Tibial nerve (tissue), 4 donors: ENCODE data around the gene ABCA6.

Experiments used
- CTCF ChIP-seq, 5 experiments: fragments of 200-600 bp in 3 of 5; fragments of 450-650 bp in 2 of 5; sonication (generic) in 3 of 5; IDR thresholded peaks; one replicate each; pipeline ENCODE4 v1.5.1; 2016 to 2019; ENCODE audit warnings: antibody characterized with exemption in 5 of 5, mild to moderate bottlenecking in 3 of 5, moderate library complexity in 2 of 5
- EP300 ChIP-seq, 2 donors: sonication (generic); formaldehyde crosslinking; IDR thresholded peaks; one replicate each; pipeline ENCODE4 v1.6.1; 2017; ENCODE audit warnings: antibody characterized with exemption in 2 of 2, mild to moderate bottlenecking in 1 of 2

DNA sequence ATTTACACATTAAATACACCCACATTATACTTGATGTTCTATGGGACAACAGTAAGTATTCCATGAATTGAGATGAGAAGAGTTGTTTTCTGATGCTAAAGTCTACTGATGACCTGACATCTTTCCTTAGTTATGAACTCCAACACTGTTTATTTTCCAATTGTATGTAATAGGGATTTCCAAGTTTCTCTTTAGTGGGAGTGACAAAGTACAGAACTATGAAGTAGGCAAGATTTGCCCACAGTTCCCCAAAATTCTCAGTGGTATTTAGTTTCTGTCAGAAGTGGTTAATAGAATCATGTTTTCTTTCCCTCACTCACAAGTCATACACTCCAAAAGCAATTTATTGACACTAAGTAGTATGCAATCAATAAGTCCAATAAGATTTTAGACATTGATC lies 22.5 kb upstream of the ABCA6 start:
- TF ChIP-seq EP300 (IDR thresholded peaks at IDR 0.05): no peak
- TF ChIP-seq CTCF (IDR thresholded peaks at IDR 0.05): no peak
